ENCODE results near the gene LPGAT1.
"Not testable (repeated sequence)": the region's sequence is repeated elsewhere in the genome, so short reads cannot be mapped to it uniquely, and the experiment has no call there.

LPGAT1 gene

GRCh38 chr1:211830328-211831142, at the start of gene LPGAT1:
LPGAT1 (minus strand) TSS chr1:211830763; CDS start chr1:211829296, 1,467 bp downstream.
- peak; percentile 88 for DNase-seq (ENCODE audit: low spot score)
- peak; percentile 75 for TF ChIP-seq CTCF (IDR thresholded peaks at IDR 0.05; ENCODE audit: borderline replicate concordance, control extremely low read depth, extremely low read depth, insufficient read depth, missing control alignments)
- in situ Hi-C loops (cut with MboI; ENCODE audit: low sequenced_read_pairs, unreplicated experiment) = no loop called here

- in situ Hi-C loops (cut with MboI; ENCODE audit: low sequenced_read_pairs, unreplicated experiment) = no loop called here
- no peak for DNase-seq (ENCODE audit: low spot score)
- no peak for TF ChIP-seq CTCF (IDR thresholded peaks at IDR 0.05; ENCODE audit: borderline replicate concordance, control extremely low read depth, extremely low read depth, insufficient read depth, missing control alignments)
Observed at GRCh38 chr1:211879475-211879874, 48.9 kb upstream of the LPGAT1 start.

GRCh38 chr1:211876851-211877590, 46.5 kb upstream of the LPGAT1 start:
- DNase-seq (ENCODE audit: low spot score) = no peak
- no peak for TF ChIP-seq CTCF (IDR thresholded peaks at IDR 0.05; ENCODE audit: borderline replicate concordance, control extremely low read depth, extremely low read depth, insufficient read depth, missing control alignments)
- in situ Hi-C loops (cut with MboI; ENCODE audit: low sequenced_read_pairs, unreplicated experiment) = no loop called here

- no peak for DNase-seq (ENCODE audit: low spot score)
- TF ChIP-seq CTCF (IDR thresholded peaks at IDR 0.05; ENCODE audit: borderline replicate concordance, control extremely low read depth, extremely low read depth, insufficient read depth, missing control alignments) = no peak
- in situ Hi-C loops (cut with MboI; ENCODE audit: low sequenced_read_pairs, unreplicated experiment) = no loop called here
Observed at GRCh38 chr1:211875541-211875940, 45.0 kb upstream of the LPGAT1 start.

GRCh38 chr1:211874521-211875347, 44.2 kb upstream of the LPGAT1 start:
- in situ Hi-C loops (cut with MboI; ENCODE audit: low sequenced_read_pairs, unreplicated experiment) = no loop called here
- no peak for TF ChIP-seq CTCF (IDR thresholded peaks at IDR 0.05; ENCODE audit: borderline replicate concordance, control extremely low read depth, extremely low read depth, insufficient read depth, missing control alignments)
- no peak for DNase-seq (ENCODE audit: low spot score)

- in situ Hi-C loops (cut with MboI; ENCODE audit: low sequenced_read_pairs, unreplicated experiment); DNase-seq (ENCODE audit: low spot score): not testable (repeated sequence)
Observed at GRCh38 chr1:211873731-211874130, 43.2 kb upstream of the LPGAT1 start.

All from GM13976 (cell line).